Upper lobe of left lung (tissue), 4 donors: ENCODE results near the gene SMYD3.

Experiments
- CTCF ChIP-seq, 6 experiments: fragments of 450-650 bp in 4 of 6; fragments of 200-600 bp in 2 of 6; sonication (generic) in 2 of 6; IDR thresholded peaks; one replicate each; pipeline ENCODE4 v1.5.1; 2016 to 2019; ENCODE audit warnings: antibody characterized with exemption in 6 of 6
- EP300 ChIP-seq, 4 donors: sonication (generic); formaldehyde crosslinking; IDR thresholded peaks; one replicate each; pipeline ENCODE4 v1.5.1; 2017; ENCODE audit warnings: antibody characterized with exemption in 4 of 4, control low read depth in 2 of 4
- POLR2A ChIP-seq, 4 donors: fragments of 450-650 bp; IDR thresholded peaks; one replicate each; pipeline ENCODE4 v1.5.1; 2016 to 2017; ENCODE audit warnings: antibody characterized with exemption in 4 of 4, mild to moderate bottlenecking in 2 of 4
- POLR2AphosphoS5 ChIP-seq, 2 donors: sonication (generic); formaldehyde crosslinking; IDR thresholded peaks; one replicate each; pipeline ENCODE4 v1.5.1; 2017; ENCODE audit warnings: antibody characterized with exemption in 2 of 2

- TF ChIP-seq POLR2A (IDR thresholded peaks at IDR 0.05) = no peak
- no peak for TF ChIP-seq CTCF (IDR thresholded peaks at IDR 0.05)
- TF ChIP-seq EP300 (IDR thresholded peaks at IDR 0.05) = no peak
- no peak for TF ChIP-seq POLR2AphosphoS5 (IDR thresholded peaks at IDR 0.05)
Measured at GRCh38 chr1:245760301-245760700, 746.8 kb downstream of the SMYD3 start.
